NCI-H82 (cell line): Measurements from ENCODE around the gene HEPACAM2.

Source experiments
- DNase-seq: peaks from one replicate; lab custom pipeline; 2025; lab: John Stamatoyannopoulos, UW

The HEPACAM2 gene

DNA sequence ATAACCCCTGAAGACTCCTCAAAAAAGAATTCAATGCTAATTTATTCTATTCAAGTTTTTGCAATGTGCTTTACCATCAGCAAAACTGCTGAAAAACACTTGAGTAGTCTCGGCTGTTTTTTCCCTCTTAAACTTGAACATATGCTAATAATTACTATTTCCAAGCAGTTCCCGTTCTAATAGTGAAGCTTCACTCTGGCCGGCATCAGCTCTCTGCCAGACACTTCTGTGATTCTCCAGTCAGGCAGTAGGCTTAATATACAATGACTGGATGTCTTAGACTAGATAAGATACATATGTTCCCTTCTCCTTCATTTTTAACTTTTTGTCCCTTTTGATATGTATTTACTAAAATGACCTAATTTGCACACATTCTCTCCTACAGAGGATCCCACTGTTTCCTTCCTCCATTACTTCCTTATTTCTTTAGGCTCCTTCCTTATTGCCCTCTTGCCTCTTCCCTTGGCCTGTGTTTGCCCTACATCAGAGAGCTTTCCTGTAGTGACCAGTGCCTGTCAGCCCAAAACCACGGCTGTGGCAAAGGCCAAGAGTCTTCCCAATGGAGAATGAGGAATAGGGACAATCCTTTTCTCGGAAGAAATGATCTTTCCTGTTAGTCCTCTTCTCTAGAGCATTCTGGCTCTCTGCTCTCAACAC is 23.5 kb downstream of the HEPACAM2 start:
- no peak for DNase-seq

- no peak for DNase-seq
These were observed 27.8 kb downstream of the HEPACAM2 start for GRCh38 chr7:93198472-93198871.

DNA sequence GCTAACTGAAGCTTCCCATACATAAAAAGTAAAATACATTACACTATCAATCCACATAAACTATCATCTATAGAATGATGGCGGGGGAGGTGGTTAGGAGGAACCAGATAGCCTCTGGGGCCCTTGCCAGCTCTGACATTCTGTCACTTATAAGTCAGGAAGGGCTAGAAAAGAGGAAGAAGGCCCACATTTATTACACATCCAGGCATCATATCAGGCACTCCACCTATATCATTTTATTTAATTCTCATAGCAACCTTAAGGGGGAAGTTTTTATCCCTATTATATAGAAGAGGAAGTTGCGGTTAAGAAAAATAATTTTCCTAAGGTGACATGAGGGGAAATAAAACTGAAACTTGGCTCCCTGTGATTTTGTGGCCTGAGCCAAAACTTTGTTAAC is 29.9 kb downstream of the HEPACAM2 start:
- DNase-seq: no peak

DNA sequence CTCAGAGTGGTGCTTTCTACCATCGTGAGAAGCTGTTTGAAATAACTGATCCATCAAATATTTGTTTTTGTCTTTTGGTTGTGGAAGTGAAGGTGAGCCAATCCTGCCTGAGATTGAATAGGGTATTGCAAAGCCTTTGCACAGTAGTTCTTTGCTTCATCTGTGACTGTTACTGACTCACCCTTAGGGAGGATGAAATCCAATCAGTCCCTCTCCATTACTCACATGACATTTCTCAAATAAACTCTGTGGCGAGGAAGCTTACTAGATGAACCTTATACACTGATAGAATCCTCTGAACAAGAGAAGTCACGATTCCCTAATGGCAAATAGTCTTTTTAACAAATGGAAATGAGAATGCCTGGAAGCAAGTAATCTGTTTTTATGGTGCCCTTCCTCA is 31.9 kb downstream of the HEPACAM2 start:
- DNase-seq: no peak

DNA sequence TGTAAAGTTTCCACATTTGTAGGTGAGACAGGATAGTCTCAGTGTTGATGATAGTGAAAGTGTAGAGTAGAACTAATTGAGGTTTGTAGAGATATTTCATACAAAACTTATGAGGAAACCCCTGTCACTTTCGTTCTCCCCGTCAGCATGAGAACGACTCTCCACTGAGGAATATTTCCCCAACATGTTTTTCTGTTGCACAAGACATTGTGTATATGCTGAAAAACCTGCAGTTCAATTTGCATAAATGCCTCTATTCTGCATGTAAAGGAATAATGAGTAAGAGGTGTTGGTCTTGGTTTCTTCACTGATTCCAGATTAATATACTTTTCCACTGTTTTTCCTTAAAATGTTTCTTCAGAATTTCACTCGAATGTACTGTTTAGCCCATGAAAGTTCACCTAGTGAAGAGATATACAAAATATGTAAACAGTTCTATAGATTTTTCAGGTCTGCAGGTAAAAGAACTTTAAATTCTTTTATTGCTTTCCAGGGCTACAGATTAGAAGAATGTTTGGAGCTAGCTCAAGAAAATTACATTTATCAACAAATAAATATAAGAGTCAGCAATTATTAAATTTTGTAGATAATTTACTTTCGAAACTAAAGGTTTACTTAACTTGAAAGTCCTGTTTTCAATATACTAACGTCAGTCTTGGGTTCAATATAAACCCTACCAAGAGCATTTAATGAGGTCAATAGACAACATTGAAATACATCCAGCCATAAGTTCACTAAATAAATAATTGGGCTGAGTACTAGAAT is 37.2 kb downstream of the HEPACAM2 start:
- no peak for DNase-seq

DNA sequence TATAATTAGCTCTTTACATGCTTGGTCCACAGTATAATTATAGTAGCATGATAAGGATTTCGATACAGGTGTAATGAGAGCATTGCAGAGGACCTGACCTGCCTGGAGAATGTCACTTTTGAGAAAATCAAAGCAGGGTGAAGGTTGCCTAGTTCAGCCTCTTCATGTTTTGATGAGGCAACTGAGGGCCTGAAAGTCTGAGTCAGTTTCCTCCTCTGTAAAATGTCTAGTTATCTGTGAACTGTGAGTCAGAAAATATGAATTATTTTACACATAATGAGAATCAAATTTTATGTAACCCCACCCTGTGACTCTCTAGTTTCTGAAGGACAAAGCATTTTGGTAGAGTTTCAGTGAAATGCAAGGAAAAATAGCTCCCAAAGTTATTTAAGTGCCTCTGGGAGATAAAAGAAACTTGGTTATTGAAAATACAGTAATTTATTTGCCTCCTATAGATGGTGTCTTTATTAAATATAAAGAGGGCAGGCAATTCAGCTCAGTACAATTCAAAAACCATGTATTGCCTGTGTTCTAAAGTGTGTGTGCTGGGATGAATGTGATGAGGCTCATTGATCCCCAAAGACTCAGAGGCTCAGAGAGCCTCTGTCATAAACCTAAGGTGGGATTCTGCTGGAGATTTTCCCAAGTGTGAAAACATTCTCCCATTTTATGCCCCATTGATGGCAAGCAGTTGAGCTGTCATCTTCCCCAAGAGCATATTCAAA is 40.8 kb downstream of the HEPACAM2 start:
- no peak for DNase-seq

DNA sequence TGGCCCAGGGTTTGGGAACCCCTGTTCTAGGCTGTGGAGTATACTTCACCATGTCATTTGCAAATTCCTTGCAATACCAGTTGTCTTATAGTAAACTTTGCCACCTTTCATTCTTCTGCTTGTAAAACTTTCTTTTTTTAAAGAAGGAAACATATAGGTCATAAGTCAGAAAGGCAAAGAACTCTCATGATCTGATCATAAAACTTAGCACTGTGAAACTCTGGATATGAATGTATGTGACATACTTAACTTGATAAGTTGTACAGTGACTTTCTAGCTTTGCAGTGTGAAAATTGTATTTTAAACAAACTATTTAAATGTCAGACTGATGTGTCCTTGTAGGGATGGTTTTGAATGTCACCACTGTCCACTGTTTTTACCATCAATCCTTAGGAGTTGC is 47.1 kb downstream of the HEPACAM2 start:
- DNase-seq: no peak

- DNase-seq: peak; percentile 18
These were observed 48.1 kb downstream of the HEPACAM2 start for GRCh38 chr7:93178213-93178612.

DNA sequence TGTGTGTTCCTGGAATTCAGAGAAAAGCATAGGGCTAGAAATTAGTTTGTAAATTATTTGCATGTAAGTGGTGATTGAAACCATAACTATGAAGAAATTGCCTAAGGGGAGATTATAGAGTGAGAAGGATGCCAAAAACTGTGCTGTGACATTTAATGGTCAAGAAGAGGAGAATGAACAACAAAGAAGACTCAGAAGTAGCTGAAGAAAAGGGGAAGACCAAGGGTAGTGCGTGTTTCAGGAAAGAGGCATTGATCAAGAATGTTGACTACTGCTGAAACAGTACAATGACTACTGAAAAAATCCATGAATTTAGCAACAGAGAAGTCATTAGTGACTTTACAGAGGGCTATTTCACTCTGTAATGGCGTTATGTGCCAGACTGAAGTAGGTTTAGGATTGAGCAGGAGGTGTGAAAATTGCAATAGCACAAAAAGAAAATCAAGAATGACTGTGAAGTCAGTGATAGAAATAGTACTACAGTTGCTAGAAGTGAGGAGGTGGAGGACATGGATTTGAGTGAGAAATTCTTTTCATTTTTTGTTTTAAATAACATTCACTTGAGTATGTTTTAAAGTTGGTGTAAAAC is 49.2 kb downstream of the HEPACAM2 start:
- no peak for DNase-seq

- no peak for DNase-seq
These were observed 51.0 kb downstream of the HEPACAM2 start for GRCh38 chr7:93175219-93175618.

- no peak for DNase-seq
These were observed 53.6 kb downstream of the HEPACAM2 start for GRCh38 chr7:93172683-93173082.

DNA sequence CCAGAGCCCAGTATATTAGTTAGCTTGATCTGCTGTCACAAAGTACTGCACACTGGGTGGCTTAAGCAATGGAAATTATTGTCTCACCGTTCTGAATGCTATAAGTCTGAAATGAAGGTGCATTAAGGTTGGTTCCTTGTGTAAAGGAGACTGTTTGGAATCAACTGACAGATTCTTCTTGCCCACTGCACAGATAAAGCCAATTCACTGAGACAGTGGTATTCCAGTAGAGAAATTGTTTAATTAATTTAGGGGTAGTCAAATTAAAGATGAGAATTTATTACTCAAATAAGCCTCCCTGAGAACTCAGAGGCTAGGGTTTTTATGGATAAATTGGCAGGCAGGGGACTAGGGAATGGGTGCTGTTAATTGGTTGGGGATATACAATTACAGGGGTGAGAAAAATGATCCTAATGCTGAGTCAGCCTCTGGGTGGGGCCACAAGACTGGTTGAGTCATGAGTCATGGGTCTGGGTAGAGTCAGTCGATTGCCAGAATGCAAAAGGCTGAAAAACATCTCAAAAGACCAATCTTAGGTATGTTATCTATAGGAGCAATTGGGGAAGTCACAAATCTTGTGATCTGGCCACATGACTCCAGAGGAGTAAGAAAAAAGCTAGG is 54.6 kb downstream of the HEPACAM2 start:
- DNase-seq: no peak

DNA sequence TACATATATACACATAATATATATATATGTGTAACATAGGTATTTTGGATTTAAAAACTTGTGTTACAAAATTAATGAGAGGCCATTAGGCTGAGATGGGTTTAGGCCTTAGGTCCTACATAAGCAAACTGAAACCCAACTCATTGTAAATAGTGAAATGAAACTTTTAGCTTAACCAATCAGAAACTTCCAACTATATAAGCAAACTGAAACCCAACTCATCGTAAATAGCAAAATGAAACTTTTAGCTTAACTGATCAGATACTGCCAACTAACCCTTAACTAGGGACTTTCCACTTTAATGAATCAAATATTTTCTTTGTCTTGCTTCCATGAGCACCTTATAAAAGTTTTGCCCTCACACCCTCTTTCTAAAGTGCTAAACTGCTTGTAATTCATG is 60.8 kb downstream of the HEPACAM2 start:
- DNase-seq: no peak

- no peak for DNase-seq
These were observed 61.5 kb downstream of the HEPACAM2 start for GRCh38 chr7:93164766-93165165.

GRCh38 chr7:93161181-93161762 is 65.0 kb downstream of the HEPACAM2 start:
- no peak for DNase-seq

GRCh38 chr7:93160410-93160809 is 65.9 kb downstream of the HEPACAM2 start:
- DNase-seq: no peak

DNA sequence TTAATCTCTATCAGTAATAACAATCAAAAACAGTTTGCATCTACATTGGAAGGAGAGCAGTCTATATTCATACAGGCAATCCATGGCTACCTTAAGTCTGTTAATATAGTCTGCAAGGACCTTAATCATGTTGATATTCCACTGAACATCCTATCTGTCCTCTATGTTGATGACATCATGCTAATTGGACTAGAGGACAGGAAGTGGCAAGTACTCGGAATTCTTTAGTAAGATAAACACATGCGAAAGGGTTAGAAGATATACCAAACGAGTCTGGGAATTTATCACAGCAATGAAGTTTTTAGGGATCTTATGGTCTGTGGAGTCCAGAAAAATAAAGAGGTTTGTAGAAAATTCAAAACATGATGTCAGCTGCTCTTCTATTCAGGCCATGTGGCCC is 66.8 kb downstream of the HEPACAM2 start:
- DNase-seq: no peak

- DNase-seq: no peak
These were observed 69.4 kb downstream of the HEPACAM2 start for GRCh38 chr7:93156884-93157283.

- no peak for DNase-seq
These were observed 76.0 kb downstream of the HEPACAM2 start for GRCh38 chr7:93150200-93150835.

DNA sequence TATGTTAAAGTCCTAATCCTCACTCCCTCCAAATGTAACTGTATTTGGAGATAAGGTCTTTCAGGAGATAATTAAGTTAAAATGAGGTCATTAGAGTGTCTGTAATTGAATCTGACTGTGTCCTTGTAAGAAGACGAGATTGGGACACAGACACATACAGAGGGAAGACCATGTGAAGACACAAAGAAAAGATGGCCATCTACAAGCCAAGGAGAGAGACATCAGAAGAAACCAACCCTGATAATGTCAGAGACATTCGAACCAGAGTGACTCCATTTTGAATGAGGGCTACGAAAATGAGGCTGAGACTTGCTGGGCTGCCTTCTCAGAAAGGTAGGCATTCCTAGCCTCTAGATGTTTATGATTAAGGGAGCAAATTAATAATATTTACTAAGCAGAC is 77.5 kb downstream of the HEPACAM2 start:
- DNase-seq: peak; percentile 38

DNA sequence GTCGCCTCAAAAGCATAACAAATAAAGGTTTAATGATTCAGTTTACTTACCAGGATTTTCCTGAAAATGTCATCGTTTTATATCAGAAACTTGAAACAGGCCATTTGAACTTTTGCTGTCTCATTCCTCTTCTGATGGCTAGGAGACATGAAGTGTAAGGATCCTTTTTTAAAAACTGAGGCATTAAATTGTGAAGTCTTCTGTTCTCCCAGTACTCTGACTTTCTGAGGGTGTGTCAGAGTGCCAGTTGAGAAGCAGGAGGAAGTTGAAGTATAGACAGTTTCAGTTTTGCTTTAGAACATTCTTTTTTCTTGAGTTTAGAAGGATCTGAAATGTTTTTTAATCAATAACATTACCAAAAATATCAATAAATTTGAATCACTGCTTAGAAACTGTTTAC is 78.1 kb downstream of the HEPACAM2 start, which contains the start of gene SAMD9L:
TSS of gene SAMD9L (minus strand) at position 242 of the 400 bp plus-strand sequence. CDS start 12,414 bp downstream, outside the sequence.
- DNase-seq: no peak
